ENCODE results near the gene MROH2B.

MROH2B gene

DNA sequence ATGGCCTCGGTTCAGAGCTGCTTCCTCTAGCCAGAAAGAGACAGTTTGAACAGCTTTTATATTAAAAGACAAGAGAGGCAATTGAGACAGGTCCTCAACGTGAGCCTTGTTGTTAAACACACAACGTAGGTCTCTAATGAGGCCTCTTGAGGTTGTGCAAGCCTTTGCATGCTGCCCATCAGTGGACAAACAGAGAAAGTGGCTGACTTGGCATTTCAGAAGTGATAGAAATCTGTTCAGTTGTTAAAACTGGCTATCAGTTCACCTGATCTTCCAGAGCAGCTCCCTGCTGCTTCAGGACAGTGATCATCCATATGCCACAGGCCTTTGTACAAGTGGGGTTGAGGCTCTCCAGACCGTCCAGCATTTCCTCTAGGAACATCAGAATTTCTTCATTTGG lies 58.8 kb downstream of the MROH2B start:
- DNase-seq = no peak

GRCh38 chr5:41010572-41010971 lies 60.6 kb downstream of the MROH2B start:
- DNase-seq = no peak

DNA sequence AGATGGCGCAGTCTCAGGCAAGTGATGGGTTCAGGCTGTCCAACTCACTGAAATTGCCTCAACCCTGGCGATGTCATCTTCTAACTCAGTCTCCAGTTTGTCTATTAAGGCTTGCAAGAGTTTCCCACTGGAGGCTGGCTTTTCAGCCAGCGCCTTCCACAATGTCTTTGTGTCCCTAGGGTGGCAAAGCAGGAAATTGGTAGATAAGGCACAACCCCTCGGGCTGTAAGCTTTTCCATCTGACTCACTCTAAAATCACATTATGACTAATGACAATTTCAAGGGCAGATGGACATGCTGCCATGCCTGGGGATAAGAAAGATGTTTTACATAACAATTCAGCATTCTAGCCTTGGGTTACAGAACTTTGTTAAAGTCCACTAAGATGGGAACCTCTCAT lies 61.9 kb downstream of the MROH2B start:
- DNase-seq = no peak

DNA sequence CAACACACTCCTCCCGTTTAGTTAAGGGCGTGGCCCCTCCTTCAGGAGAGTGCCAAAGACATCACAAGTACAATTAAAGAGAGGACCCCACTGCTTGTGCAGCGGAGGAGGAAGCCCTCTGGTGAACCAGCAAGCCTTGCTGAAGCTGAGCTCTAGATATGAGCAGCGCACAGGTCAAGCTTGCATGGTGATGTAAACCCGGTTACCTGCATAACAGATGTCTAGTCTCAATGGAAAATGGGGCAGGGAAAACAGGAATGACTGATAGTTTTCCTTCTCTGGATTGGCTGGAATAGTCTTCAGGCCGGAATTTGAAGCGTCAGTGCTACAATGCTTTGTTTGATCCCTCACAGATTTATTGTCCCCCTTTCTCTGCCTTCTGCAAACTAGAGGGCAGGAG lies 66.2 kb downstream of the MROH2B start:
- DNase-seq = no peak

DNA sequence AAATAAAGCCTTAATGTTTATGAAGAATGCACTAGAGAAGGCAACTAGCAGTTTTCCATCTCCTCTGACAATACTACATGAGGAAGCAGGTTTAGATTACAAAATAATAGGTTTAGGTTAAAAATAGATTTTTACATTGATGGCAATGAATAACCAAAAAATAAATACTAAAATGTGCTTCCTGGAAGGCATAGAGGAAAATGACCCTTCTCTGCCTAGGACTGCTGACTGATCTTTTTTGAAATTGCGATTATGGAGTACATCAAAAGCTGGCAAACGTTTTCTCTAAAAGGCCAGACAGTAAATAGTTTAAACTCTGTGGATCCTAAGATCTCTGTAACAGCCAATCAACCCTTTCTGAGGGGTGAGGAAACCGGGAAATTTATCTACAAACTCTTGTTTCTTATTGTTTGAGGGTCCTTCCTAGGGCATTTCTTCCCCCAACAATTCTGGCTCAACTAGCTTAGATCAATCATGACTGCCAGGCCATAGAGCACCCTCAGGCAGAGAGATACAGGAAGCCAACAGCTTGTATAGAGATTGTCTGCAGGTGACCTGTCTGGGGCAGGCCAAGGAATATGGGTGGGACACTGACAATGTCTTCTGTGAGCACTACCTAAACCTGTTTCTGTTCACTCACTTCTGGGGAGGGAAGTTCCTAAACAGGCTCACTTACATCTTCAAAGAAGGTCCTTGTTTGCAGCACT lies 67.3 kb downstream of the MROH2B start:
- DNase-seq = no peak

DNA sequence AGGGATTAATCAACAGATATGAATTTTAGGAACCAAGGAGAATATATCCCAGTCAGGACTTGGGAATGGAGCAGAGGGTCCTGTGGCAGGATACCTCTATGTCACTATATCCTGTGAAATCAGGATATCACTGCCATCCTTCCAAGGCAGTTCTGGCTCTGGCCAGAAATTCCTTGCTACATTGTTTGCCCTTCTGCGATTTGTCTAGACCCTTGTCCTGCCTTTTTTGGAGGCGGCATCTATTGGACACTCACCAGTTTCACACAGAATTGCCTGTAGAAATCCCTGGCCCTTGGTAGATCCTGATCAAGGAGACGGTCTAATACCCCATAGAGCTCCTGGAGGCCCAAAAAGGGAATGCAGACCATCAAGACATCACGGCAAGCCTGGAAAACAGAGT lies 71.2 kb downstream of the MROH2B start:
- no peak for DNase-seq

GRCh38 chr5:40999142-40999541 lies 72.0 kb downstream of the MROH2B start:
- DNase-seq = no peak

- DNase-seq = no peak
Measured at GRCh38 chr5:40995801-40996586, 75.1 kb downstream of the MROH2B start.

GRCh38 chr5:40991981-40992559 lies 79.1 kb downstream of the MROH2B start:
- no peak for DNase-seq

GRCh38 chr5:40991168-40991980 lies 79.8 kb downstream of the MROH2B start:
- no peak for DNase-seq

- DNase-seq = no peak
Measured at GRCh38 chr5:40988746-40989510, 82.2 kb downstream of the MROH2B start.

- DNase-seq = no peak
Measured at GRCh38 chr5:40987349-40987748, 83.8 kb downstream of the MROH2B start.

GRCh38 chr5:40986666-40987065 lies 84.5 kb downstream of the MROH2B start:
- DNase-seq = no peak

- DNase-seq = no peak
Measured at GRCh38 chr5:40985501-40985900, 85.6 kb downstream of the MROH2B start.

- DNase-seq = no peak
Measured at GRCh38 chr5:40984884-40985283, 86.3 kb downstream of the MROH2B start.

DNA sequence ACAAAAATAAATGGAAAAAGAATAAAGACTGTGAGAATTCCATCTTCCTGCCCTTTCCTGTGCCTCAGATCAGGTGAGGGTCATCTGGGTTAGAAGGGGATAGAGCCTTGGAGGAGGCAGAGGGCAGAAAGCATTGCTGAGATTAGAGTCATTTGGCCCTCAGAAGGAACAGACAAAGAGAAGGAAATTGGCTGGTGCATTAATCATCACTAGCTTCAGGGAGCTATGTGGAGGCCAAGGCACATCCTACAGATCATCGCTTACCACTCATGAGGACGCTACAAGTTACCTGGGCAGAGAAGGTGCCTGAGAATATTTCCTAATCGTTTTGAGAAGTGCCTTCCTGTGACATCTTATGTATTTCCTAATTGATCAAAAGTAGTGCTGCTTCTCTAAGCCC lies 87.4 kb downstream of the MROH2B start:
- DNase-seq = no peak

GRCh38 chr5:40981420-40981819 lies 89.7 kb downstream of the MROH2B start:
- DNase-seq = no peak

DNA sequence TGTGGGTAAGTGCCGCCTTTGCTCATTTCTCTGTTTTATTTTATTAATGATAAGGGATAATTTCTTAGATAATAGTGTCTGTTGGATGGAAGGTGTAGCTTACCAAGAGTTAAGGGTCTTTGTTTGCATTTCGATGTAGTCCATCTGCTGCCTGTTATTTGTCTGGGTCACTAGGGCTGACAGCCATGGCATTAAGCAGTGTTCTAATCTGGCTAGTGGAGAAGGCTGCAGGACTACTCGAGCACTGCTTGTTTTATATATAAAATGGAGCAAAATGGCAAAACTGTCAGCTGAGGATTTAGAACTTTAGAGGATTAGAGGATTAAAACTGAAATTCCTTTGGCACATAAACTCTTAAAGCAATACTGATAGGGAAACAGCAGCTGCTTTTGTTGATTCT lies 94.3 kb downstream of the MROH2B start:
- no peak for DNase-seq

GRCh38 chr5:40976041-40976440 lies 95.1 kb downstream of the MROH2B start:
- no peak for DNase-seq

DNA sequence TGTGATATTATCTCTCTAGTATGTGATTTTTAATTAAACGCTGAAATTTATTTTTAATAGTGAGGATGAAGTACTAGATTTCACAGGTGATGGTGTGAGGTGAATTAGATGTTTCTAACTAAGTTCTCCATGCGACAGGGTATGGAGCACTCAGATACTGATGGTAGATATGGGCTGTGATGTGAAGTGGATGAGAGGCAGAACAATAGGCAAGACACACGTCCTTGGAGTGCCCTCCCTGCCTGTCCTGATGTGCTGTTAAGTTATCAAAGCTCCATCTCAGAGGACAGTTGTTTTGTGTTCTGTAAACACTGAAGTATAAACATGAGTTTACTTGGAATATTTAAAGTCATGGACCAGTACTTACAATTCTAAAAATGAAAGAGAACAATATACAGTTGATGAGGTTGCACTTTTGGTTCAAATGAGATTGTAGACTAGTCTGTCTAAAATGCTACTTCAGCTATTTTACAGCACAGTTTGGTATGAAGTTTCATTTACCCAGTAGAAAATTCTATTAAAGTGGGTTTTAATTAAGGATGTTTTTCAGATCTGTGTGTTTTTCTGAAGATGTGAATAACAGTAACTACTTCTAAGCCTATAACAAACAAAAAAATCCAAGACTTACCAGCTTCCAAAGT lies 97.7 kb downstream of the MROH2B start:
- DNase-seq = no peak

DNA sequence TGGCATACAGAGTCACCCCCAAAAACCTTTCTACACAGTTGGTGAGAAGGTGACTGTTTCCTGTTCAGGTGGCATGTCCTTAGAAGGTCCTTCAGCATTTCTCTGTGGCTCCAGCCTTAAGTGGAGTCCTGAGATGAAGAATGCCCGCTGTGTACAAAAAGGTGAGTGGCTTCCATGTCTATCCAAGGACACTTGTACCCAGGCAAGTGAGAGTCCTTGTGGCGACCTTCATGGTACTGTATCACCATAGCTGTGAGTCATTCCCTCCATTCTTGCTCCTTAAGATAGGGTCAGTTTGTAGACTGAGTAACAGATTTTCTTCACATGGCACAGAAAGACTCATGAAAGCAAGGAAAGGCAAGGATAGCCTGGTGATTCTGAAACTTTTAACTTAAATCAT lies 98.7 kb downstream of the MROH2B start:
- no peak for DNase-seq

Measured in CD4-positive, alpha-beta T cell treated with Interleukin-21 for 1 hour (primary cell).